Endothelial cell of umbilical vein (primary cell): Measurements from ENCODE around the gene AKT3. TPM values are rescaled to one million over a fixed set of nuclear protein-coding genes. Genes with fewer than 3 reads are reported as not detected.

Source experiments
- BruUV-seq: library from RNA; stranded (reverse); fragments of 400-500 nt; replicated peaks from 2 replicates; lab custom pipeline; 2021; lab: Mats Ljungman, UMichigan
- CTCF ChIA-PET: fragments of 300-600, 350-600 bp; sonication (Branson Sonifier 250); formaldehyde crosslinking; loops from one replicate; lab custom pipeline; 2021; ENCODE audit warnings: antibody characterized with exemption, inconsistent platforms; lab: Charles Lee
- POLR2A ChIA-PET: fragments of 300-600, 350-600 bp; sonication (Branson Sonifier 250); formaldehyde crosslinking; loops from one replicate; lab custom pipeline; 2021; ENCODE audit warnings: antibody characterized with exemption, inconsistent platforms; lab: Charles Lee
- DNase-seq: peaks from one replicate; pipeline ENCODE4 v3.0.0-alpha.2; 2011; ENCODE audit warnings: low read depth, low spot score
- FAIRE-seq: peaks from 2 replicates; lab custom pipeline; 2011; peaks lifted over from hg19 to GRCh38; lab: Jason Lieb, UNC
- H2AFZ ChIP-seq: 2 replicates; pipeline ENCODE4 v1.6.0; 2012; ENCODE audit warnings: low read depth, low read length, control low read depth, inconsistent platforms
- H3K27ac ChIP-seq: 2 replicates; pipeline ENCODE4 v1.5.1; 2011; ENCODE audit warnings: low read depth, mild to moderate bottlenecking, control low read depth, low read length, moderate library complexity; ENCODE audit not compliant: insufficient read depth
- H3K27me3 ChIP-seq, 2 experiments: 2 replicates each; pipeline versions ENCODE4 v1.6.0 to v1.6.1; 2011; ENCODE audit warnings: low read length in 2 of 2, mixed read lengths in 1 of 2; ENCODE audit not compliant: control insufficient read depth in 2 of 2, insufficient read depth in 2 of 2
- H3K36me3 ChIP-seq, 2 experiments: 2 replicates in 1 of 2; 3 replicates in 1 of 2; pipeline ENCODE4 v1.5.1; 2011; ENCODE audit warnings: low read length in 2 of 2, mild to moderate bottlenecking in 1 of 2, moderate library complexity in 1 of 2; ENCODE audit not compliant: control insufficient read depth in 2 of 2, insufficient read depth in 2 of 2; ENCODE audit errors: extremely low read depth in 1 of 2
- H3K4me1 ChIP-seq: 3 replicates; pipeline ENCODE4 v1.5.1; 2011; ENCODE audit warnings: mild to moderate bottlenecking, low read length; ENCODE audit not compliant: control insufficient read depth, insufficient read depth; ENCODE audit errors: extremely low read depth
- H3K4me2 ChIP-seq: 2 replicates; pipeline ENCODE4 v1.6.1; 2011; ENCODE audit warnings: low read length, control low read depth, mixed read lengths; ENCODE audit not compliant: insufficient read depth
- H3K4me3 ChIP-seq, 3 experiments: fragments of 200-600 bp in 1 of 3; sonication (generic), shearing (Covaris generic) in 1 of 3; replicated peaks in 1 of 3; 2 replicates each; pipeline ENCODE4 v1.5.1; 2011 to 2016; ENCODE audit warnings: control low read depth in 3 of 3, low read length in 3 of 3, mild to moderate bottlenecking in 2 of 3, inconsistent platforms in 1 of 3, low read depth in 1 of 3, moderate library complexity in 1 of 3; ENCODE audit not compliant: insufficient read depth in 1 of 3
- H3K79me2 ChIP-seq: 2 replicates; pipeline ENCODE4 v1.6.0; 2012; ENCODE audit warnings: low read length, inconsistent platforms; ENCODE audit not compliant: control insufficient read depth, insufficient read depth
- H3K9ac ChIP-seq: replicated peaks from 2 replicates; pipeline ENCODE3; 2011; ENCODE audit warnings: low read length, control low read depth; ENCODE audit not compliant: insufficient read depth; ENCODE audit errors: extremely low read depth
- H3K9me1 ChIP-seq: replicated peaks from 3 replicates; pipeline ENCODE4 v1.6.0; 2011; ENCODE audit warnings: mild to moderate bottlenecking, low read length; ENCODE audit not compliant: control insufficient read depth, insufficient read depth; ENCODE audit errors: extremely low read depth
- H3K9me3 ChIP-seq: replicated peaks from 2 replicates; pipeline ENCODE4 v1.5.1; 2012; ENCODE audit warnings: low read length, inconsistent platforms; ENCODE audit not compliant: control insufficient read depth, insufficient read depth
- H4K20me1 ChIP-seq: replicated peaks from 2 replicates; pipeline ENCODE3; 2011; ENCODE audit warnings: mild to moderate bottlenecking, low read length; ENCODE audit not compliant: control insufficient read depth, insufficient read depth; ENCODE audit errors: extremely low read depth
- EZH2 ChIP-seq: IDR thresholded peaks from 2 replicates; pipeline ENCODE4 v1.6.1; 2012; ENCODE audit warnings: borderline replicate concordance, low read depth, mild to moderate bottlenecking, moderate library complexity, low read length, inconsistent platforms; ENCODE audit not compliant: severe bottlenecking
- FOS ChIP-seq: IDR thresholded peaks from 2 replicates; pipeline ENCODE4 v1.6.1; 2011; ENCODE audit warnings: mild to moderate bottlenecking, low read length, moderate library complexity, borderline replicate concordance; ENCODE audit not compliant: insufficient read depth
- GATA2 ChIP-seq: IDR thresholded peaks from 2 replicates; pipeline ENCODE4 v1.7.0; 2011; ENCODE audit warnings: low read depth, mild to moderate bottlenecking, moderate library complexity, mixed read lengths, low read length; ENCODE audit not compliant: insufficient read length, insufficient read depth
- JUN ChIP-seq: IDR thresholded peaks from 2 replicates; pipeline ENCODE4 v1.6.1; 2011; ENCODE audit warnings: borderline replicate concordance, low read depth; ENCODE audit not compliant: insufficient read length, insufficient read depth
- MAX ChIP-seq: IDR thresholded peaks from 2 replicates; pipeline ENCODE4 v1.6.1; 2011; ENCODE audit not compliant: insufficient read depth, insufficient read length
- MYC ChIP-seq: IDR thresholded peaks from one replicate; pipeline ENCODE4 v1.6.1; 2011; ENCODE audit warnings: mild to moderate bottlenecking, low read depth, low read length
- POLR2A ChIP-seq: IDR thresholded peaks from 2 replicates; pipeline ENCODE4 v1.6.1; 2012; ENCODE audit warnings: low read depth, mild to moderate bottlenecking, control low read depth, low read length
- POLR2AphosphoS5 ChIP-seq: IDR thresholded peaks from 2 replicates; pipeline ENCODE4 v1.6.1; 2012; ENCODE audit warnings: low read depth, mild to moderate bottlenecking, control low read depth, low read length, moderate library complexity; ENCODE audit not compliant: insufficient read depth
- dilution Hi-C: fragments of 300-500 bp; cut with MboI; formaldehyde crosslinking; loops from one replicate; pipeline ENCODE4 v1.15.0; 2019; ENCODE audit warnings: low sequenced_read_pairs; ENCODE audit not compliant: extremely low pct_ligation_motif_present
- intact Hi-C: fragments of 100-400 bp; cut with micrococcal nuclease; formaldehyde crosslinking; loops from one replicate; pipeline ENCODE4 v1.10.0; 2022
- polyA plus RNA-seq, 4 experiments: library from polyadenylated mRNA; depleted of rRNA in 3 of 4; stranded (reverse) in 3 of 4; unstranded in 1 of 4; fragments of >200 nt; gene quantifications; 2 replicates each; pipeline versions ENCODE4 v1.2.1 to v1.2.3, GENCODE V29; 2011 to 2012; ENCODE audit warnings: missing spikeins in 1 of 4
- total RNA-seq: library from RNA; stranded (reverse); gene quantifications from 2 replicates; pipeline ENCODE4 v1.2.3, GENCODE V29; 2021
- TF ChIP-seq, protein P1 (sequence below), 2 donors: IDR thresholded peaks; 1 replicate in 1 of 2; 2 replicates in 1 of 2; pipeline ENCODE4 v1.5.1; 2011; ENCODE audit warnings: low read length in 2 of 2, mild to moderate bottlenecking in 2 of 2, moderate library complexity in 2 of 2, control low read depth in 1 of 2, inconsistent platforms in 1 of 2, low read depth in 1 of 2; ENCODE audit not compliant: insufficient read depth in 1 of 2; ENCODE audit errors: extremely low read depth in 1 of 2

The AKT3 gene
- total and polyA plus RNA-seq, 2 donors (not counting 3 experiments of a cell fraction or from before 2014, with no cell fraction given) = 20.6 to 97.1 TPM

DNA sequence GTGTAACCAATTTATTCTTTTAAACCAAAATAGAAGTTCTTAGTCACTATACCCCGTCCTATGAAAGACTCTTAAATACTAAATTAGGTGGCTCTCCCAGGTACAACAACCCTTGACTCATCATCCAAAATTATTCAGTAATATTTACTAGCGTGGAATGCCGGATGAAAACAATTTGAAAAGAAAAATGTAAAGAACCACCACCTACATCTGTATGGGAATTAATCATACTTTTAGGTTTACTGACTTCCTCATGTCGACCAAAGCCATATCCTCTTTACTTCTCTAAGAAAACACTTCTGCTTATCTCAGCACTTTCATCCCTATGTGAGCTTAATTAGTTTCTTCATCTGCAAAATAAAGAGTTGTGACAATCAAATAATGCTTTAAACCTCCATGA lies 139.6 kb downstream of the AKT3 start:
- H3K9ac ChIP-seq = no peak overlapping the region
- H3K27me3 ChIP-seq = no peaks in the 10 kb centered on the region
- H3K9me1 ChIP-seq = no peaks in the 10 kb centered on the region
- peaks cover 14% of the 10 kb centered on the region for H3K79me2 ChIP-seq
- BruUV-seq = no TSS peak
- no peaks in the 10 kb centered on the region for H4K20me1 ChIP-seq
- intact Hi-C loops = no loop called here
- no peak overlapping the region for H3K27ac ChIP-seq
- H3K4me2 ChIP-seq = no peak overlapping the region
- no peak for DNase-seq
- no peaks in the 10 kb centered on the region for H3K9me3 ChIP-seq
- no peak overlapping the region for H3K4me3 ChIP-seq
- POLR2A ChIA-PET = no interaction called here
- CTCF ChIA-PET = interaction anchor here (1.4 kb wide), 1 partner anchor 10 kb away, joined by 6 read pairs; no protein-coding TSS in a partner anchor
- dilution Hi-C loops = no loop called here
- FAIRE-seq = no peak
- H3K4me1 ChIP-seq = peaks cover 2% of the 10 kb centered on the region
- no peak overlapping the region for H2AFZ ChIP-seq
- TF ChIP-seq GATA2 (no peak), FOS (no peak), MAX (no peak), POLR2AphosphoS5 (no peak), JUN (no peak), MYC (no peak), POLR2A (no peak), EZH2 (no peak)
- TF ChIP-seq, protein P1, sequence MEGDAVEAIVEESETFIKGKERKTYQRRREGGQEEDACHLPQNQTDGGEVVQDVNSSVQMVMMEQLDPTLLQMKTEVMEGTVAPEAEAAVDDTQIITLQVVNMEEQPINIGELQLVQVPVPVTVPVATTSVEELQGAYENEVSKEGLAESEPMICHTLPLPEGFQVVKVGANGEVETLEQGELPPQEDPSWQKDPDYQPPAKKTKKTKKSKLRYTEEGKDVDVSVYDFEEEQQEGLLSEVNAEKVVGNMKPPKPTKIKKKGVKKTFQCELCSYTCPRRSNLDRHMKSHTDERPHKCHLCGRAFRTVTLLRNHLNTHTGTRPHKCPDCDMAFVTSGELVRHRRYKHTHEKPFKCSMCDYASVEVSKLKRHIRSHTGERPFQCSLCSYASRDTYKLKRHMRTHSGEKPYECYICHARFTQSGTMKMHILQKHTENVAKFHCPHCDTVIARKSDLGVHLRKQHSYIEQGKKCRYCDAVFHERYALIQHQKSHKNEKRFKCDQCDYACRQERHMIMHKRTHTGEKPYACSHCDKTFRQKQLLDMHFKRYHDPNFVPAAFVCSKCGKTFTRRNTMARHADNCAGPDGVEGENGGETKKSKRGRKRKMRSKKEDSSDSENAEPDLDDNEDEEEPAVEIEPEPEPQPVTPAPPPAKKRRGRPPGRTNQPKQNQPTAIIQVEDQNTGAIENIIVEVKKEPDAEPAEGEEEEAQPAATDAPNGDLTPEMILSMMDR (IDR thresholded peaks at IDR 0.05; ENCODE audit: extremely low read depth in 1 of 2, insufficient read depth in 1 of 2, low read depth in 1 of 2, low read length in 2 of 2) = no peak
- no peaks in the 10 kb centered on the region for H3K36me3 ChIP-seq
